ENCODE data around the gene TLE6. TPM values are rescaled to one million over a fixed set of nuclear protein-coding genes. Genes with fewer than 3 reads are reported as not detected.

Gene TLE6
- total and polyA plus RNA-seq, 7 donors: 0.50 to 2.2 (median 0.92) TPM; not detected in 1

DNA sequence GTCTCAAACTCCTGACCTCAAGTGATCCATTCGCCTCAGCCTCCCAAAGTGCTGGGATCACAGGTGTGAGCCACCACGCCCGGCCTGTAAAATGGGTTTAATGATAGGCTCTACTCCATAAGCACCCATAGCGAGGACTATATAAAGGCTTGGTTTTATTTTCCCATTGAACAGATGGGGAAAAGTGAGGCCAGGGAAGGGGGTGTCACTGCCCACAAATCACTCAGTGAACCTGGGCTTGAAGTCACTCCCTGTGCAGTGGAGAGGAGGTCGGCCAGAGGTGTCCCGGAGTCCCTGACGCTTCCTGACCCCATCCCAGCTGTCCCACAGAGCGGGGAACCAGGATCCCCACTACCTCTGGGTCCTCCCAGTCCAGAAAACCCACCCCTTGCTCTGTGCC lies 36.8 kb downstream of the TLE6 start:
- intact Hi-C loops (cut with DNase I): no loop called here
- DNase-seq: no peak
- Histone ChIP-seq H3K27me3 (ENCODE audit: insufficient read depth in 3 of 3, low read length in 2 of 3) (no peaks in the 10 kb centered on the region), H3K27ac (no peak overlapping the region), H3K36me3 (ENCODE audit: insufficient read depth in 1 of 2, low read depth in 1 of 2) (peaks cover 0 to 62% of the 10 kb centered on the region in 2 donors), H3K4me1 (no peaks in the 10 kb centered on the region), H3K9me3 (no peaks in the 10 kb centered on the region), H3K4me3 (no peak overlapping the region)
- ATAC-seq: no peak
- no peak for TF ChIP-seq CTCF (IDR thresholded peaks at IDR 0.05)
- 97 to 99% (median 97%) methylated on average over 8 of the region's 8 CpGs for WGBS, 3 donors

- Histone ChIP-seq H3K9me3 (no peaks in the 10 kb centered on the region), H3K27ac (no peak overlapping the region), H3K27me3 (ENCODE audit: insufficient read depth in 3 of 3, low read length in 2 of 3) (no peaks in the 10 kb centered on the region), H3K4me1 (no peaks in the 10 kb centered on the region), H3K4me3 (no peak overlapping the region), H3K36me3 (ENCODE audit: insufficient read depth in 1 of 2, low read depth in 1 of 2) (peaks cover 0 to 55% of the 10 kb centered on the region in 2 donors)
- intact Hi-C loops (cut with DNase I): no loop called here
- no peak for ATAC-seq
- WGBS, 3 donors: 87 to 92% (median 87%) methylated on average over 22 of the region's 22 CpGs
- TF ChIP-seq CTCF (IDR thresholded peaks at IDR 0.05): no peak
- DNase-seq: no peak
Observed at GRCh38 chr19:3015126-3016057, 38.0 kb downstream of the TLE6 start.

GRCh38 chr19:3017923-3018322 lies 40.6 kb downstream of the TLE6 start:
- no peak for DNase-seq
- no peak for ATAC-seq
- Histone ChIP-seq H3K36me3 (ENCODE audit: insufficient read depth in 1 of 2, low read depth in 1 of 2) (peaks cover 0 to 41% of the 10 kb centered on the region in 2 donors), H3K27me3 (ENCODE audit: insufficient read depth in 3 of 3, low read length in 2 of 3) (no peaks in the 10 kb centered on the region), H3K27ac (no peak overlapping the region), H3K4me3 (no peak overlapping the region), H3K9me3 (no peaks in the 10 kb centered on the region), H3K4me1 (no peaks in the 10 kb centered on the region)
- WGBS, 3 donors: 90 to 96% (median 96%) methylated on average over 7 of the region's 7 CpGs
- TF ChIP-seq CTCF (IDR thresholded peaks at IDR 0.05): no peak
- intact Hi-C loops (cut with DNase I): no loop called here

GRCh38 chr19:3019211-3019854 lies 42.0 kb downstream of the TLE6 start:
- Histone ChIP-seq H3K36me3 (ENCODE audit: insufficient read depth in 1 of 2, low read depth in 1 of 2) (peaks cover 0 to 26% of the 10 kb centered on the region in 2 donors), H3K9me3 (no peaks in the 10 kb centered on the region), H3K27me3 (ENCODE audit: insufficient read depth in 3 of 3, low read length in 2 of 3) (no peaks in the 10 kb centered on the region), H3K4me3 (no peak overlapping the region), H3K4me1 (no peaks in the 10 kb centered on the region), H3K27ac (no peak overlapping the region)
- no peak for DNase-seq
- WGBS, 3 donors: 87 to 93% (median 92%) methylated on average over 24 to 28 of the region's 28 CpGs
- intact Hi-C loops (cut with DNase I): no loop called here
- no peak for ATAC-seq
- no peak for TF ChIP-seq CTCF (IDR thresholded peaks at IDR 0.05)

All from psoas muscle (tissue), 8 donors.